ENCODE data around the gene CTNNA3.

Gene CTNNA3

DNA sequence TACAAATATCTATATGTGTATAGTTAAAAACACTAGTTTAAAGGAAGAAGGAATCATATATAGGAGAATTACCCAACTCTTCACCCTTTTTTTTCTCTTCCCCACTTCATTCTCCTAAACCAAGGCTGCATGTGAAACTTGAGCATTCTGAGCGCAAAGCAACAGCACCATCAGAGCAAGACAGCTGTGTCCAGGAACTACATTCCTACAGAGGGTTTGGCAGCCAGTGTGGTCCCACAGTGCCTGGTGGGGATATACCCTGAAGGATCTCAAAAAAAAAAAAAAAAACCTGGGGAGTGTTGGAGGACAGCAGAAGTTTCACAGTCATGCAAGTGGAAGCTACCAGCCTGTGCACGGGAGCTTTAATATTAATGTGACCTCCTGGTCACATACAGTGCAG lies 310.4 kb downstream of the CTNNA3 start:
- no peak for DNase-seq (ENCODE audit: low read depth in 2 of 3, low spot score in 2 of 3)

DNA sequence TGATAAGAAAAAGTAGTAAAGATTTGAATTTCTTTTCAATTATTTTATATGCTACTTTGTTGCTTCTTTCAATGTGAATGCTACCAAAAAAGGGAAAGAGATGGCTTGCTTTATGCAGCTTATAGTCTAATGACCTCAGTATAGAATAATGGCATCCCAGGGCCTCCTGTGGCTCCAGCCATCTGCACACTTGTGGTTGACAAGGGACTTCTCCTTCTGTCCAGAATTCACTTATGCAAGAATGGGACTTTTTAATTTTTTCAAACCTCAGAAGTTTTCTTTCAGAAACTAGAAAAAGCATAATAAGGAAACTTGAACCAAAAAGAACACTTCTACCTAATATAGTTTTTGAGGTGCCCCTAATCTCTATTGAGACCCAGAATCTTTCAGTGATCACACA lies 310.9 kb downstream of the CTNNA3 start:
- DNase-seq (ENCODE audit: low read depth in 2 of 3, low spot score in 2 of 3), result no peak

GRCh38 chr10:67331121-67331910 lies 364.7 kb downstream of the CTNNA3 start:
- DNase-seq (ENCODE audit: low read depth in 2 of 3, low spot score in 2 of 3), result no peak

- no peak for DNase-seq (ENCODE audit: low read depth in 2 of 3, low spot score in 2 of 3)
Observed at GRCh38 chr10:67327626-67328535, 368.1 kb downstream of the CTNNA3 start.

GRCh38 chr10:67319976-67320375 lies 376.0 kb downstream of the CTNNA3 start:
- DNase-seq (ENCODE audit: low read depth in 2 of 3, low spot score in 2 of 3), result no peak

DNA sequence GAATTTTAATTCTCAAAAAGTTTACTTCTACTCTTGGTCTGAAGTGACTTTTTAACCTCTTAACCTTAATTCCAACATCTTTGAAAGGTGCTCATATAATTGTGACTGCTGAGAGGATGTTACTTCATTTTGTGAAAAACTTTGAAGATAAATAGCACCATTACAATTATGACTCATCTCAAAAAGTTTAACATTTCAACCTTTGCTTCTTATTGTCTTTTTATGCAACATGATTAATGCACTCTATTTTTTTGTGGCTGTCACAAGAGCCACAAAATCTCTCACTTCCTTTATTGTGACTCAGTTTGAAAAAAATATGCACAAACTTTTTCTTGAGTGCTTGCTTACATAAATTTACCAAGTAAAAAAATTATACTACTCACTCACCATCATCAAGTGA lies 387.1 kb downstream of the CTNNA3 start:
- DNase-seq (ENCODE audit: low read depth in 2 of 3, low spot score in 2 of 3), result no peak

DNA sequence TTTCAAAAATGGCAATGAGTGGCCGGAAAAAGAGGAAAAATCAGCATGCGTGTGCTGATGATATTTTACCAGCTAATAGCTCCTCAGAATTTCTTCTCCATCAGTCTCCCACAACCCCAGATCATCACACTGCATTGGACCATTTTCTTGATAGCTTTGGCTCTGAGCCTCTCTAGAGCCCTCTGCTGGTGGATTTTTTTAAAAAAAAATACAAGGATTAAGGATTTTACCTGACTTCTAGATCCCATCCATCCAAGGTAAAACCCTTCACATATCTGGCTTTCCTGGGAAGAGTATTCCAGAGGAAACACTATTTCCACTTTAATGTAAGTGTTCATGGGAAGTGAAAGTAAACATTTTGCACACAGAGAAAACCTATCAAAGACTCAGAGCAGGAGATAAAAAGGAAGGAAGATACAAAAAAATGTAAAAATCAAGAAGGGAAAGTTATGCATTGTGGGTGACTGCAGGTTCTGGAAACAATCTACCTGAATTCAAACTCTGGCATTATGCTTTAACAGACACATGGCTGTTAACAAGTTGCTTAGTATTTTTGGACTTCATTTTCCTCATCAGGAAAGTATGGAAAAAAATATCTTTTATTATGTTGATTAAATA lies 389.3 kb downstream of the CTNNA3 start:
- no peak for DNase-seq (ENCODE audit: low read depth in 2 of 3, low spot score in 2 of 3)

DNA sequence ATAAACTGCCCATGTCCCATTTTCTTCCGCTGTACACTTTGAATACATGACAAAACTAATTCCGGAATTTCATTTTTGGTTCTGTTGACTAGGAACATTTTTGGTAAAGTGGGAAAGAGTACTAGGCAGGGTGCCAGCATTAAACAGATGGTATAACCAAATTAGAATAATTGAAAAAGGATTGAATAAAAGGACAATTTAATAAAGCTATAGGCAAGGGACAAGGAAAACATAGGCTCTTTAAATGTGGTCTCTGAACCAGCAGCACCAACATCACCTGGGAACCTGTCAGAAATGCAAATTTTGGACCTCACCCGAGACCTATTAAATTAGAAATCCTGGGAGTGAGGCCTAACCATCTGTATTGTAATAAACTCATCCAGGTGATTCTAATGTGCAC lies 393.3 kb downstream of the CTNNA3 start:
- no peak for DNase-seq (ENCODE audit: low read depth in 2 of 3, low spot score in 2 of 3)

GRCh38 chr10:67299761-67300160 lies 396.2 kb downstream of the CTNNA3 start:
- no peak for DNase-seq (ENCODE audit: low read depth in 2 of 3, low spot score in 2 of 3)

DNA sequence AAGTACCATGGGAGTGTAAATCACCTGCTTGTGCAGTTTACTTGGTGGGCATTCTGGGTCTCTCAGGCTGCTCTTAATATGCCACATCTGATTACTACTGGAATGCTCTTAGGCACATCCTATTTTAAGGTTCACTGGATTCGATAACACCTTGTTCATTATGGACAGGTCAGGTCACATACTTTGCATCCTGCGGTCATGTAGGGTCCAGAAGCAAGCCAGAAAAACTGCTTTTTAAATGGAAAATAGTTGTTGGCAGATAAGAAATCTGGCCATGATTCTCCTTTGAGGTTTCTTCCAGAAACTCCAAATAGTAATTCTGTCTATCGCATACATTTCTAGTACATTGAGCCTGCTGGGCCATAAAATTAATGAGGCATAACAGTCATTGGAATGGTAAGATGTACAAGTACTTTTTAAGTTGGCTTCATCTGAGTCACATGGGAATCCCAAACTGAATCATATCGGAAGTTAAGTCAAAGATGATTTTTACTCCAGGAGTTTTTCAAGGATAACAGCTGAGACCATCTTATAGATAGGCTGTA lies 398.3 kb downstream of the CTNNA3 start:
- no peak for DNase-seq (ENCODE audit: low read depth in 2 of 3, low spot score in 2 of 3)

DNA sequence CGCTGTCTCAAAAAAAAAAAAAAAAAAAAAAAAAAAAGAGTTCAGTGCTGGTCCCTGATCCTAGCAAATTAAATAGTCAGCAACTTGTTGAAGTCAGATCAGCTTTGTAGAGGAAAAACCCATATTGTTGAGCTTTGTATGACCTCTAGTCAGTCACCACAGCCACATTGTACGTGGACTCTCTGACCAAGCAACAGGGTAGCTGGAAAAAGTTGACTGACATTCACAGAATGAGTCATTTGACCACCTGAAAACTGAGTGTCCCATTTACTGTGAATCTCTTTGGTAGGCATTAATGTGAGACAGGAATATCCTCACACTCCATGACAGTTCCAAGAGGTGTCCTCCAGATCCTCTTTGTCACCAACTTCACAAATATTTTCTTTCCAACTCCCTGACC lies 399.1 kb downstream of the CTNNA3 start:
- no peak for DNase-seq (ENCODE audit: low read depth in 2 of 3, low spot score in 2 of 3)

- DNase-seq (ENCODE audit: low read depth in 2 of 3, low spot score in 2 of 3), result no peak
Observed at GRCh38 chr10:67288688-67289410, 407.1 kb downstream of the CTNNA3 start.

- no peak for DNase-seq (ENCODE audit: low read depth in 2 of 3, low spot score in 2 of 3)
Observed at GRCh38 chr10:67284589-67284988, 411.4 kb downstream of the CTNNA3 start.

DNA sequence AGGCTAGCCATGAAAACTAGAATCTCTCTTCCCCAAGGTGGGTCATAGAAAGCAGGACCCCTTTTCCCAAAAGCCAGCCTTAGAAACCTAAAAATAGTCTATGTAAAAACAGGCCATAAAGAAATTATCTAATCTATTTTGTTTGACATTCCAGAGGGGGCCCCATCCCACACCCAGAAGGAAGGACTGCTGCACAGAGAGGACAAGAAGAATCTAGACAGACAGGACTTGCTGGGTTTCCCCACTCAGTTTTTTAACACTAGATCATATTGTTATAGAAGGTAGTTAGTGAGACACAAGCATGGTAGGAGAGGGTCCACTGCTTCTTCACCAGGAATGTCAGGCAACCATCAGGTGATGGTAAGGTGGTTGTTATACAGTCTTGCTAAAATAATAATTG lies 413.1 kb downstream of the CTNNA3 start:
- DNase-seq (ENCODE audit: low read depth in 2 of 3, low spot score in 2 of 3), result no peak

DNA sequence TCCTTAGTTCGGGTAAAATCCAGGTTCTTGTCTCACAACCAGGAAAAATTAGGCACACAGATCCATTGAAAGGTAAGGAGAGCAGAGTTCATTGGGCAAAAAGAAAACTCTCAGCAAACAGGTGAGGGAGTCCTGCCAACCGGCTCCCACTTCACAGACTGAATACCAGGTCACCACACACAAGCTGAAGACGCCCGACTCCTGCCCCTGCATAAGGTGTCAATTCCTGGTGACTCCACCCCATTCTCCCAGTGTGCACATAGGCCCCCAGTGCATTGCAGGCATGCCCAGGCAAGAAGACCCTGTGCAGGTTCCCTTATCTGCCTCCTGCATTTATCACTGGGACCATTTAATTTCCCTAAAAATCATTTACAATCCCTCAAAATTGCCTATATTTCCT lies 415.6 kb downstream of the CTNNA3 start:
- no peak for DNase-seq (ENCODE audit: low read depth in 2 of 3, low spot score in 2 of 3)

GRCh38 chr10:67277402-67277801 lies 418.6 kb downstream of the CTNNA3 start:
- DNase-seq (ENCODE audit: low read depth in 2 of 3, low spot score in 2 of 3), result no peak

DNA sequence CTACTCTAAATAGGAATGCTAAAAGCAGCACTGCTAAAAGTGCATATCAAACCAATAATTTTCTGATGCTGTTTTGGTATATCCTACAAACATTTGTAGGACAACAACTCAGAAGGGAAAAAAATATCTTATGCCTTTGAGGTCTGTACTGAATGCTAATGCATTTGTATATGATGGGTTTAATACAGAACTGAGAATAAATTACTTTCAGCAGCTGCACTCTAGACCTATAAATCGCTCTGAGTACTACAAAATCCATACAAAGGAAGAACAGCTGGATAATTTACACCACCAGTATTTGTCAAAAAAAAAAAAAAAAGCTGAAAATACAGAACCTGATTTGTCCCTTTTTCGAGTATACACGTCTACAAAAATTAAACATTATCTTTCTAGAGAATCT lies 426.2 kb downstream of the CTNNA3 start:
- DNase-seq (ENCODE audit: low read depth in 2 of 3, low spot score in 2 of 3), result no peak

DNA sequence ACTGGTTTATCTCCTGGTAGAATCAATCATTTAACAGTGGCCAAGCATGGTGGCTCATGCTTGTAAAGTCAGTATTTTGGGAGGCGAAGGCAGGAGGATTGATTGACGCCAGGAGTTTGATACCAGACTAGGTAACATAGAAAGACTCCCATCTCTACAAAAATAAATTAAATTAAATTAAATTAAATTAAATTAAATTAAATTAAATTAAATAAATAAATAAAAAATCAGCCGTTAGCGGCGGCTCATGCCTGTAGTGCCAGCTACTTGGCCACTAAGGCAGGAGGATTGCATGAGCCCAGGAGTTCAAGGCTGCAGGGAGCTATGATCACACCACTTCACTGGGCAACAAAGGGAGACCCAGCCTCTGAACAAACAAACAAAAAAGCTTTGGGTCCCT lies 427.8 kb downstream of the CTNNA3 start:
- DNase-seq (ENCODE audit: low read depth in 2 of 3, low spot score in 2 of 3), result no peak

DNA sequence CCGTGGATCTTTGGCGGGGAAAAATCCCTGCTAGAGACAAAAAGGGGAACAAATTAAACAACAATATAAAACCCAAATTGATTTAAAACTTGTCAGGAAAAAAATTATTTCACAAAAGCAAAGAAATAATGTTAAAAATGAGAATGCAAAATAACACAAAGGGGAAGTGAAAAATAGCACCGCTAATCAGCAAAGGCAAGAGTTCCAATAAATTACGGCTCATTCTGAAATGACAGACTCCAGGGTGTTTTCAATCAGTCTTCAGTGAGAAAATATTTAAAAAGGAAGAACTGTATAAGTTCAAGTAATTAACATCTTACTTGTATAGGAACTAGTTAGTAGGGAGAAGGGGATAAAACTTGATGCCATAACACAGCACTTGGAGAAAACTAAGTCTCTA lies 433.3 kb downstream of the CTNNA3 start:
- DNase-seq (ENCODE audit: low read depth in 2 of 3, low spot score in 2 of 3), result no peak

GRCh38 chr10:67261300-67261797 lies 434.6 kb downstream of the CTNNA3 start:
- no peak for DNase-seq (ENCODE audit: low read depth in 2 of 3, low spot score in 2 of 3)
